ENCODE results near the gene WDFY4. TPM values are rescaled to one million over a fixed set of nuclear protein-coding genes. Genes with fewer than 3 reads are reported as not detected.

Gene WDFY4
- polyA plus RNA-seq, 1 of the 3 experiments (the other 2 are of a cell fraction): not detected

- Histone ChIP-seq H3K27ac (ENCODE audit: low read depth in 2 of 2, low read length in 1 of 2) (no peak overlapping the region), H3K4me2 (no peak overlapping the region), H3K36me3 (replicated peaks in 1 of 2; ENCODE audit: control insufficient read depth in 1 of 2, insufficient read depth in 2 of 2, low read length in 1 of 2) (no peaks in the 10 kb centered on the region), H3K9me3 (no peaks in the 10 kb centered on the region), H3K9ac (no peak overlapping the region), H2AFZ (ENCODE audit: low read depth) (no peak overlapping the region), H3K27me3 (ENCODE audit: insufficient read depth) (no peaks in the 10 kb centered on the region), H3K9me2 (no peaks in the 10 kb centered on the region), H3K4me3 (ENCODE audit: low read depth in 2 of 2, low read length in 1 of 2) (no peak overlapping the region), H3K79me2 (ENCODE audit: insufficient read depth) (no peaks in the 10 kb centered on the region), H3F3A (replicated peaks; ENCODE audit: insufficient read depth) (no peaks in the 10 kb centered on the region), H3K4me1 (ENCODE audit: control insufficient read depth in 1 of 2, insufficient read depth in 2 of 2, low read depth in 1 of 2, low read length in 1 of 2) (no peaks in the 10 kb centered on the region; a peak in 1 of 4 replicates), H4K20me1 (ENCODE audit: insufficient read depth) (no peaks in the 10 kb centered on the region)
- ChIA-PET POLR2A (no interaction called here), CTCF (interaction anchor here (1.2 to 2.3 kb wide), 4 partner anchors 178 to 528 kb away, joined by 5 to 10 read pairs (median 8); no protein-coding TSS in a partner anchor)
- DNase-seq: no peak
- WGBS (ENCODE audit: low lambda C conversion rate): 18% methylated on average over 5 of the region's 5 CpGs
- TF ChIP-seq TAF1 (IDR thresholded peaks at IDR 0.05; ENCODE audit: borderline replicate concordance, low read depth, low read length) (no peak), POLR2AphosphoS5 (IDR thresholded peaks at IDR 0.05; ENCODE audit: low read depth, low read length) (no peak), SIN3A (IDR thresholded peaks at IDR 0.05; ENCODE audit: borderline replicate concordance, low read depth, low read length) (no peak), FOXM1 (IDR thresholded peaks at IDR 0.05; ENCODE audit: low read depth) (no peak), EP300 (IDR thresholded peaks at IDR 0.05; ENCODE audit: borderline replicate concordance in 1 of 2, low read depth in 1 of 2, low read length in 1 of 2) (no peak), JUND (IDR thresholded peaks at IDR 0.05) (no peak), FOSL2 (IDR thresholded peaks at IDR 0.05; ENCODE audit: borderline replicate concordance, low read depth) (no peak), FOXJ3 (CRISPR knock-in tag; IDR thresholded peaks at IDR 0.05) (no peak), TEAD4 (IDR thresholded peaks at IDR 0.05; ENCODE audit: borderline replicate concordance, insufficient read depth) (no peak)
- TF ChIP-seq, protein P1, sequence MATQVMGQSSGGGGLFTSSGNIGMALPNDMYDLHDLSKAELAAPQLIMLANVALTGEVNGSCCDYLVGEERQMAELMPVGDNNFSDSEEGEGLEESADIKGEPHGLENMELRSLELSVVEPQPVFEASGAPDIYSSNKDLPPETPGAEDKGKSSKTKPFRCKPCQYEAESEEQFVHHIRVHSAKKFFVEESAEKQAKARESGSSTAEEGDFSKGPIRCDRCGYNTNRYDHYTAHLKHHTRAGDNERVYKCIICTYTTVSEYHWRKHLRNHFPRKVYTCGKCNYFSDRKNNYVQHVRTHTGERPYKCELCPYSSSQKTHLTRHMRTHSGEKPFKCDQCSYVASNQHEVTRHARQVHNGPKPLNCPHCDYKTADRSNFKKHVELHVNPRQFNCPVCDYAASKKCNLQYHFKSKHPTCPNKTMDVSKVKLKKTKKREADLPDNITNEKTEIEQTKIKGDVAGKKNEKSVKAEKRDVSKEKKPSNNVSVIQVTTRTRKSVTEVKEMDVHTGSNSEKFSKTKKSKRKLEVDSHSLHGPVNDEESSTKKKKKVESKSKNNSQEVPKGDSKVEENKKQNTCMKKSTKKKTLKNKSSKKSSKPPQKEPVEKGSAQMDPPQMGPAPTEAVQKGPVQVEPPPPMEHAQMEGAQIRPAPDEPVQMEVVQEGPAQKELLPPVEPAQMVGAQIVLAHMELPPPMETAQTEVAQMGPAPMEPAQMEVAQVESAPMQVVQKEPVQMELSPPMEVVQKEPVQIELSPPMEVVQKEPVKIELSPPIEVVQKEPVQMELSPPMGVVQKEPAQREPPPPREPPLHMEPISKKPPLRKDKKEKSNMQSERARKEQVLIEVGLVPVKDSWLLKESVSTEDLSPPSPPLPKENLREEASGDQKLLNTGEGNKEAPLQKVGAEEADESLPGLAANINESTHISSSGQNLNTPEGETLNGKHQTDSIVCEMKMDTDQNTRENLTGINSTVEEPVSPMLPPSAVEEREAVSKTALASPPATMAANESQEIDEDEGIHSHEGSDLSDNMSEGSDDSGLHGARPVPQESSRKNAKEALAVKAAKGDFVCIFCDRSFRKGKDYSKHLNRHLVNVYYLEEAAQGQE (IDR thresholded peaks at IDR 0.05; ENCODE audit: low read depth, low read length): no peak
Measured at GRCh38 chr10:48983648-48984351, 299.1 kb downstream of the WDFY4 start.

GRCh38 chr10:48985621-48986158 is 301.0 kb downstream of the WDFY4 start:
- H3K9ac ChIP-seq: no peak overlapping the region
- CTCF ChIA-PET: interaction anchor here (0.9 to 1.8 kb wide), 6 partner anchors 16 to 533 kb away, joined by 3 to 5 read pairs (median 3); no protein-coding TSS in a partner anchor
- TF ChIP-seq PBX3 (IDR thresholded peaks at IDR 0.05): no peak
- no peak for TF ChIP-seq TCF12 (IDR thresholded peaks at IDR 0.05)
- no peak for TF ChIP-seq MAX (IDR thresholded peaks at IDR 0.05; ENCODE audit: low read depth)
- no peak for TF ChIP-seq TEAD4 (IDR thresholded peaks at IDR 0.05; ENCODE audit: borderline replicate concordance, insufficient read depth)
- TF ChIP-seq ELF1 (IDR thresholded peaks at IDR 0.05): no peak
- TF ChIP-seq GABPA (IDR thresholded peaks at IDR 0.05; ENCODE audit: low read depth): no peak
- TF ChIP-seq, protein P2, sequence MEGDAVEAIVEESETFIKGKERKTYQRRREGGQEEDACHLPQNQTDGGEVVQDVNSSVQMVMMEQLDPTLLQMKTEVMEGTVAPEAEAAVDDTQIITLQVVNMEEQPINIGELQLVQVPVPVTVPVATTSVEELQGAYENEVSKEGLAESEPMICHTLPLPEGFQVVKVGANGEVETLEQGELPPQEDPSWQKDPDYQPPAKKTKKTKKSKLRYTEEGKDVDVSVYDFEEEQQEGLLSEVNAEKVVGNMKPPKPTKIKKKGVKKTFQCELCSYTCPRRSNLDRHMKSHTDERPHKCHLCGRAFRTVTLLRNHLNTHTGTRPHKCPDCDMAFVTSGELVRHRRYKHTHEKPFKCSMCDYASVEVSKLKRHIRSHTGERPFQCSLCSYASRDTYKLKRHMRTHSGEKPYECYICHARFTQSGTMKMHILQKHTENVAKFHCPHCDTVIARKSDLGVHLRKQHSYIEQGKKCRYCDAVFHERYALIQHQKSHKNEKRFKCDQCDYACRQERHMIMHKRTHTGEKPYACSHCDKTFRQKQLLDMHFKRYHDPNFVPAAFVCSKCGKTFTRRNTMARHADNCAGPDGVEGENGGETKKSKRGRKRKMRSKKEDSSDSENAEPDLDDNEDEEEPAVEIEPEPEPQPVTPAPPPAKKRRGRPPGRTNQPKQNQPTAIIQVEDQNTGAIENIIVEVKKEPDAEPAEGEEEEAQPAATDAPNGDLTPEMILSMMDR (IDR thresholded peaks at IDR 0.05): no peak
- no peak for TF ChIP-seq RFX5 (IDR thresholded peaks at IDR 0.05; ENCODE audit: low read length)
- no peak for TF ChIP-seq JUND (IDR thresholded peaks at IDR 0.05)
- TF ChIP-seq, protein P3, sequence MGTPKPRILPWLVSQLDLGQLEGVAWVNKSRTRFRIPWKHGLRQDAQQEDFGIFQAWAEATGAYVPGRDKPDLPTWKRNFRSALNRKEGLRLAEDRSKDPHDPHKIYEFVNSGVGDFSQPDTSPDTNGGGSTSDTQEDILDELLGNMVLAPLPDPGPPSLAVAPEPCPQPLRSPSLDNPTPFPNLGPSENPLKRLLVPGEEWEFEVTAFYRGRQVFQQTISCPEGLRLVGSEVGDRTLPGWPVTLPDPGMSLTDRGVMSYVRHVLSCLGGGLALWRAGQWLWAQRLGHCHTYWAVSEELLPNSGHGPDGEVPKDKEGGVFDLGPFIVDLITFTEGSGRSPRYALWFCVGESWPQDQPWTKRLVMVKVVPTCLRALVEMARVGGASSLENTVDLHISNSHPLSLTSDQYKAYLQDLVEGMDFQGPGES (IDR thresholded peaks at IDR 0.05; ENCODE audit: low read depth, low read length): no peak
- no peak for TF ChIP-seq FOXM1 (IDR thresholded peaks at IDR 0.05; ENCODE audit: low read depth)
- no peak for TF ChIP-seq POLR2AphosphoS5 (IDR thresholded peaks at IDR 0.05; ENCODE audit: low read depth, low read length)

More at GRCh38 chr10:48985621-48986158, 301.0 kb downstream of the WDFY4 start:
- no peaks in the 10 kb centered on the region for H3K9me2 ChIP-seq
- POLR2A ChIA-PET: no interaction called here
- H3K27me3 ChIP-seq (ENCODE audit: insufficient read depth): no peaks in the 10 kb centered on the region
- H3K79me2 ChIP-seq (ENCODE audit: insufficient read depth): no peaks in the 10 kb centered on the region
- H3K4me3 ChIP-seq (ENCODE audit: low read depth in 2 of 2, low read length in 1 of 2): no peak overlapping the region
- no peaks in the 10 kb centered on the region for H4K20me1 ChIP-seq (ENCODE audit: insufficient read depth)
- no peak for DNase-seq
- no peaks in the 10 kb centered on the region for H3K36me3 ChIP-seq (replicated peaks in 1 of 2; ENCODE audit: control insufficient read depth in 1 of 2, insufficient read depth in 2 of 2, low read length in 1 of 2)
- H3K27ac ChIP-seq (ENCODE audit: low read depth in 2 of 2, low read length in 1 of 2): no peak overlapping the region
- H3K4me2 ChIP-seq: no peak overlapping the region
- H2AFZ ChIP-seq (ENCODE audit: low read depth): no peak overlapping the region
- no peaks in the 10 kb centered on the region; a peak in 1 of 4 replicates for H3K4me1 ChIP-seq (ENCODE audit: control insufficient read depth in 1 of 2, insufficient read depth in 2 of 2, low read depth in 1 of 2, low read length in 1 of 2)
- WGBS (ENCODE audit: low lambda C conversion rate): 54% methylated on average over 3 of the region's 7 CpGs
- H3K9me3 ChIP-seq: no peaks in the 10 kb centered on the region
- no peaks in the 10 kb centered on the region for H3F3A ChIP-seq (replicated peaks; ENCODE audit: insufficient read depth)
